Superior temporal gyrus (tissue), 1 donor: ENCODE measurements around the gene SCAPER.

ENCODE experiments used
- DNase-seq: peaks from one replicate; pipeline ENCODE4 v3.0.0-alpha.2; 2016; ENCODE audit errors: extremely low spot score

Gene SCAPER

GRCh38 chr15:76340198-76340802 is 564.8 kb downstream of the SCAPER start:
- DNase-seq: no peak

GRCh38 chr15:76339305-76340197 is 565.6 kb downstream of the SCAPER start:
- DNase-seq: no peak

GRCh38 chr15:76338486-76339304 is 566.4 kb downstream of the SCAPER start:
- no peak for DNase-seq

DNA sequence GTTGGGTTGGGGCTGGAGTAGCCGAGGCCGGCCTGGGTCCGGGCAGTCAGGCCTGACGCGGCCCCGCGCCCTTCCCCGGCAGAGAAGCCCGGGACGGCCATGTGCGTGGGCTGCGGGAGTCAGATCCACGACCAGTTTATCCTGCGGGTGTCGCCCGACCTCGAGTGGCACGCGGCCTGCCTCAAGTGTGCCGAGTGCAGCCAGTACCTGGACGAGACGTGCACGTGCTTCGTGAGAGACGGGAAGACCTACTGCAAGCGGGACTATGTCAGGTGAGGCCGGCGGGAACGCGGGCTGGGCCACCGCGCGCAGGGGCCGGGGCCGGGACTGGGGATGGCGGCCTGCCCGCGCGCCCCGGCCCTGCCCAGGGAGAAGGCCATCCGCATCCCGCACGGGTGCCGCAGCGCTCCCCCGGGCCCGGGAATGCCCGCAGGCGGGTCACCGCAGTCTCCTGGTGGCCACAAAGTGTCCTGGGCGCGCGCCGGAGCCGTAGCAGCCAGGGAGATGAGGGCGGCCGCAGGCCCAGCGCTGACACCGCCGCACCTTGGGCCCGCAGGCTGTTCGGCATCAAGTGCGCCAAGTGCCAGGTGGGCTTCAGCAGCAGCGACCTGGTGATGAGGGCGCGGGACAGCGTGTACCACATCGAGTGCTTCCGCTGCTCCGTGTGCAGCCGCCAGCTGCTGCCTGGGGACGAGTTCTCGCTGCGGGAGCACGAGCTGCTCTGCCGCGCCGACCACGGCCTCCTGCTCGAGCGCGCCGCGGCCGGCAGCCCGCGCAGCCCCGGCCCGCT is 567.2 kb downstream of the SCAPER start:
- DNase-seq: no peak

DNA sequence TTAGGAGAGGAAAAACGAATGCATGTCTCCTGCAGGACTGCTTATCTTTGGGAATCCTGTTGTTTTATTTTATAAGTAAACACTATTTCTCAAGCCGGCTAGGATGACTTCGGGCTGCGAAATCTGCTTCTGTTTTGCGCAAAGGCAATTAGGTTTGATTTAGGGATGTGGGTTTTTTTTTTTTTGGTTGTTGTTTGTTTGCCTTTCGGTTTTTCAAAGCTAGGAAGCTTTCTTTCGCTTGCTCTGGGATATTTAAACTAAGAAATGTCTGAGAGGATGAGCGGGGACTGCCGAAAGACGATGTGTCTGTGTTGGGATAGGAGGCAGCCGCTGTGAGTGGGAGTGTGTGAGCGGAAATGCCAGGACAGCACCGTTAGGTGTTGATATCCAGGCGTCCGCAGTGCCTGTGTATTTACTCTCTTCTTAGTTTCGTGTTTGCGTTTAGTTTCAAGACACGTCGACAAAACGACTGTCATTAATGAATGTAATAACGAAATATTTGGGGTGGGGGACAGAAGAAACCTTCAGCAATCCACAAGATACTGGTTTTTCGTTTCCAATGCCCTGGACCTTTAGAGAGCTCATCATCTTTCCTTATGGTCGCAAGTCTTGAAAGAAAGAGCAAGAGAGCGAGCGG is 568.0 kb downstream of the SCAPER start:
- DNase-seq: no peak

DNA sequence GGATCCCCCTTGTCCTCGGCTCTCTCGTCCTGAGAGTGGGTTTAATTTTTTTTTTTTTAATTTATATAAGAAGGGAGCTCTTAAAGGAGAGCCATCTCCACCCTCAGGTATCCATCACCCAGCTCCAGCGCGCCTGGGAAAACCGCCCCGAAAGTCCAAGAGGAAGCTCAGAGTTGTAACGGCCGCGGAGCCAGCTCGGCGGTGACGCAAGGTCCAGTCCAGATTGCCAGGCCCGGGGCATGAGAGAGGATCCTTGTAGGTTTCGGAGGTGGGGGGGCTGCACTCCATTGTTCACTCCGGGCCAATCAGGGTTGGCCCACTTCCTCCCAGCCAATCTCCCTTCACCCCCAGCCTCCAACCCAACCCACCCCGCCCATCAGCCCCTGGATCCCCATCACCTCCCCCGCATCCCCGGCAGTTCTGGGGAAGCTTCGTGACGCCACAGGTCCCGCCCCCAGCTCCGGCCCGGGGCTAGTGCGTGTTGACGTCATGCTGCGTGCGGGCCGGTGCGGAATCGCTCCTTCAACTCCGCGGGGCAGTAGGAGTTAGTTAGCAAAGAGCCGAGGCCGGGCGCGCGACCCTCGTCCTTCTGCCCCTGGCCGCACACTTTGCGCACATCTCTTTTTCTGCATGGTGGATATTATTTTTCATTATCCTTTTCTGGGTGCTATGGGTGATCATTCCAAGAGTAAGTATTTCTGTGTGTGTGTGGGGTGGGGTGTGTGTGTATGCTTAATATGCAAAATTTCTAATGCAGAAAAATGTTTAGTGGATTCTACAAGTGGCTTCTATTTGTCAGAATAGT is 568.7 kb downstream of the SCAPER start, which contains the start of gene ISL2:
ISL2 (plus strand) TSS at position 520 of the 805 bp plus-strand sequence; CDS start at position 631, 111 bp downstream.
- peak; percentile 59 for DNase-seq

DNA sequence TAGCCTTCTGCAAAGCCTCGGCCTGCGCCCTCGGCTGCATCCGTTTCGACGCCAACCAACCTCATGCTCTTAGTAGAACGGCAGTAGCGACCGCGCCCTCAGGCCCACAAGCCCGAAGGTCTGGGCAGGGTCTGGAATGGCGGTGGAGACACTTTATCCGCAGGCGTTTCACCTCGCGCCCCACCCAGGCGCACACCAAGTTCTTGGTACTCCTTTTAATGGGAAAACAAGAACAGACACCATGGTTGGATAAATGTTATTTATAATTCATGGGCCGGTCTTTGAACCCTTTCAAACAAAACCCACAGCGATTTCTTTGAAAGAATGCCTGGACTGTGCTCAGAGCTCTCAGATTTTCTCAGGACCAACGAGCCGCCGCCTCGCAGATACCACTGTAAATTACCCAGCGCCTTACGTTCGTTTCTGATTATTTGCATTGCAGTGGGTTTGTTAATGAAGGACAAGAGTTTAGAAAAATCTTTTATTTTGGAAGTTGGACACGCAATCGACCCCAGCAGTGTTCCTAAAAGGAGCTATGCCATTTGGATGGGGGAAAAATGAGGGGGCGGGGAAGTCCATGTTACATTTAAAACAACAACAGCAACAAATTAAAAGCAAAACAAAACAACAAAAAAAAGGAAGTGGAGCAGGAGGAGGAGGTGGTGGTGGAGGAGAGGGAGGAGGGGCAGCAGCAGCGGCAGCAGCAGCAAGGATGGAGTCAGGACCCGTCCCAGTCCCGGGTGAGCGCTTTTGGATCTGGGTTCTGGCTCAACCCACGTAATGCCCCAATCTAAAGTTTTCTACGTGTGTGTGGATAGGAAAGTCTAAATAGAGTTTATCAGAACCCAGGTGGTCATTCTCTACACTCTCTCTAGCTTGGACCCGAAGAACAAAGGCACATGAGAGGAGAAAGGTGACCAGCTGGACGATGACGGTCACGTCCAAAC is 569.6 kb downstream of the SCAPER start:
- DNase-seq: no peak

DNA sequence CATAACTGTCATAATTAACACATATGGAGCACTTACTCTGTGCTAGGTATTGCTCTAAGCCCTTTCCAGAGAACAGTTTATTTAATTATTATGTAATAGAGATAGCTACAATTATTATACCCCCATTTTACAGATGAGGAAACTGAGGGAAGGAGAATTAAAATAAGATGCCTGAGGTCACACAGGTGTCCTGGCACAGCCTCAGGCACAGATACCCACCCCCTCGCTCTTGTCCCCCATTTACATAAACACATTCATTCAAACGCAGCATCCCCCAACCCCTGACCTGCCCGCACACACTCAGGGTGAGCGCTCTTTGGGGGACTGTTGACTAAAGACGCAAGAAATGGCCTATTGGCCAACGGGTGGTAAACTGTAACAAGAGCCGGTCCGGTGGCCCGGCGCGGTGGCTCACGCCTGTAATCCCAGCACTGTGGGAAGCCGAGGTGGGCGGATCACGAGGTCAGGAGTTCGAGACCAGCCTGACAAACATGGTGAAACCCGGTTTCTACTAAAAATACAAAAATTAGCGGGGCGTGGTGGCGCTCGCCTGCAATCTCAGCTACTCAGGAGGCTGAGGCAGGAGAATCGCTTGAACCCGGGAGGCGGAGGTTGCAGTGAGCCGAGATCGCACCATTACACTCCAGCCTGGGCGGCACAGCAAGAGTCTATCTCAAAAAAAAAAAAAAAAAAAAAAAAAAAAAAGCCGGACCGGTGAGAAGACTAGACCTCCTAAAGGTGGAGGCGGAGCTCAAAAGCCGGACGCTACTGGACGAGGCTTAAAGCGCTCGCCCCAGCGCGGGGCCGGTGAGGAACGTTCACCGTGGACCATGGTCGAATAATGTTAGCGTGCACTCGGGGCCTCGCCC is 570.5 kb downstream of the SCAPER start:
- DNase-seq: no peak

DNA sequence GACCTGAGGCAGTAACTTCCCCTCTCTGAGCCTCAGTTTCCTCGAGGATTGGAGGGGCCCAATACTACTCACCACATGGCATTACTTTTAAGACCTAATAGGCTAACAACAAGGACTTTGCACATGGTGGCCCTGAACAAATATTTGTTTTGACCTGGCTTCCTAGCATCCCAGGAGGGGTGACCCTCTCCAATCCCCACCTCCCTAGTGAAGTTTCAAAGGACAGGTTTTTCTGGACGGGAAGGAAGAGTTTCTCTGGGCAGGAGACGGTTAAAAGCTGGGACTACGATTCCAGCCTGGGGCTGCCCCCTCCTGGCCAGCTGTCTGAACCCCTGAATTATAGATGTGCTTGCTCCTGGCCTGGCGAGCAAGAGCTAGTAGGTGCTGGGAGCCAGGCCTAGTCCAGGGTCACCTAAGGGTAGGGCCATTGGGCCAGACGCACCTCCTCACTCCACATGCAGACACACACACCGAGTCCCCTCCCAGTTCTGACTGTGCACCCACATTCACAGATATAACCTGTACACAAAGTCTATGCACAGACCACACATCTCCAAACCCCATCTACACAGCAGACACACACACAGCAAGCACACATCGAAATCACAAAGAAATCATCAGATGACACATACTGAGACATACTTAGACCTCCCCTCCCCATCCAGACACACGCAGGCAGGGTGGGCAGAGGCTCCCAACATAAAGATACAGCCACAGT is 571.3 kb downstream of the SCAPER start:
- no peak for DNase-seq

DNA sequence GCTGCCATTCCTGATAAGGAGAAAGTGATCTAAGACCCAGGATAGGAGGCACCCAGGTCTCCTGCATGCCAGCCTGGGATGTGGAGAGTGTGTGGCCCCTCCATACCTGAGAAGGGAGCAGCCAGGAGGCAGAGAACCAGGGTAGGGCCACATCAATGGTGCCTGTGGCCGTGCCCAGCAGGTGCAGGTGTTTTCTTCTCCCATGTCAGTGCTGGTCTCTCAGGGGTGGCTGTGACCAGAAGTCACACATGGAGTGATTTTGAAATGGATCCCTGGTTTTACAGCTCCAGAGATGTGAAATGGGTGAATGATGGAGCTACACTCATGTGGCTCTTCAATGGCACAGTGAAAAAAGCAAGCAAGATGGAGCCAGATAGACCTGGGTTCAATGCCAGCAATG is 571.8 kb downstream of the SCAPER start:
- DNase-seq: no peak

DNA sequence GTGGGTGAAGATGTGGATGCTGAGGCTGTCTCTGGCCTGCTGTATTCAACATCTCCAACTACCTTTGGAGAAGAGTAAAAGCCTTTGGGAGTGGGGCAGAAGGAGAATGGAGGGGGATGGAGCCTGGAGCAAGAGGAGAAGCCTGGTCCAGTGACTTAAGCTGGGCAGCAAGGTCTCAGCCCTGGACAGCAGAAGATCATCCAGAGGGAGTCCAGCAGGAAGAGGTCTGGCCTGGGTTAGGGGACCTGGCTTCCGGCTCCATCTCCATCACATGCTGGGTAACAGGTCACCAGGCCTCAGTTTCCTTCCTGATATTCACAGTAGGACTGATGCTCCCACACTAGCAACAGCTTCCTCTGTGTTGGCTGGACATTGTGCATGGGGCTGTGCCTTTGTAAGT is 572.3 kb downstream of the SCAPER start:
- DNase-seq: no peak

DNA sequence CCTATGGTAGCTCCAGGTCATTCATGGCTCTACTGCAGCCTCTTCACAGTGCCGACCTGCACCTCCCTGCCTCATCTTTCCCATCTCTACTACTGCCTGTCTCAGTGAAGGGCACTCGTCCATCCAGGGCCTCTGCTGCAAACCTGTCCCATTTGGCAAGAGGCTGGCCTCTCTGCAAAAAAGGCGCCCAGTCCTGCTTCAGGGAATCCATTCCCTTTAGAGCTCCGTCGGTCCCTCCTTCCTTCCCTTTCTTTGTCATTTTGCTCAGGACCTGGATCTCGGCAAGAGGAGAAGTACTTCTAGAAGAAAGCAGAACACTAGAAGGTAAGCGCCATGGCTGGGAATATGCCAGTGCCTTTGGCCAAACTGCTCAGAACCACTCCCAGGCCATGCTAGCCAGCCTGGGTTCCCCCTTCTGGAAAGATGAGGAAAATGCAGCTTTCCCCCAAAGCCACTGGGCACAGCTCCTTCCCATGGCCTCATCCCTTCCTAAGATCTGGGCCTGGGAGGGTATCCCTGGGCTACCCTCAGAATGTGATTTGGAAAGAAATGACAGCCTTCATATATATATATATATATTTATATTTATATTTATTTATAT is 575.0 kb downstream of the SCAPER start:
- DNase-seq: peak; percentile 39

GRCh38 chr15:76328958-76329357 is 576.2 kb downstream of the SCAPER start:
- DNase-seq: no peak

DNA sequence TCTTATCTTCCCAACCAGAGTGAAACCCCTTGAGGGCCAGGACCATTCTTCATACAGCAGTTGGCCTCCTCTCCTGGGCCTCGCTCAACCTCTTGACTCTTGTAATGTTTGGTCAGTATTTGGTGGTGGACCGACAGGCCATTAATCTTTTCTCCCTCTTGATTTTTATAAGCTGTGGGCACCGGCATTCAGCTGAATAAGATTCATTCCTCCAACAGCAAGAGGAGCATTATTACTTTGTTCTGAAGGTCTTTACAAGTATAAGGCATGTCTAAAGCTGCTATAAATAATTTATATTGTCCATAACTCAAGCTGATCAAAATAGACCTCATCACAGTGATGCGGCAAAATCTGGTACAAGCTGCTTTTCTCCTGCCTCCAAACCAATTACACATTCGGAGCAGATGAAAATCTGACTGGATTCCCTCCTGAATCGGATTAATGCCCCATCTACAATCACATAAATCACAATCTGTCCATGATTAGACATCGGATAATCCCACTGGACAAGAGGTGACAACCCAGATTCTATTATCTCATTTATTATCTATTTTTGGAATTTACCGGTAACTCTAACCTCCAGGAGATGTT is 576.9 kb downstream of the SCAPER start:
- DNase-seq: no peak

DNA sequence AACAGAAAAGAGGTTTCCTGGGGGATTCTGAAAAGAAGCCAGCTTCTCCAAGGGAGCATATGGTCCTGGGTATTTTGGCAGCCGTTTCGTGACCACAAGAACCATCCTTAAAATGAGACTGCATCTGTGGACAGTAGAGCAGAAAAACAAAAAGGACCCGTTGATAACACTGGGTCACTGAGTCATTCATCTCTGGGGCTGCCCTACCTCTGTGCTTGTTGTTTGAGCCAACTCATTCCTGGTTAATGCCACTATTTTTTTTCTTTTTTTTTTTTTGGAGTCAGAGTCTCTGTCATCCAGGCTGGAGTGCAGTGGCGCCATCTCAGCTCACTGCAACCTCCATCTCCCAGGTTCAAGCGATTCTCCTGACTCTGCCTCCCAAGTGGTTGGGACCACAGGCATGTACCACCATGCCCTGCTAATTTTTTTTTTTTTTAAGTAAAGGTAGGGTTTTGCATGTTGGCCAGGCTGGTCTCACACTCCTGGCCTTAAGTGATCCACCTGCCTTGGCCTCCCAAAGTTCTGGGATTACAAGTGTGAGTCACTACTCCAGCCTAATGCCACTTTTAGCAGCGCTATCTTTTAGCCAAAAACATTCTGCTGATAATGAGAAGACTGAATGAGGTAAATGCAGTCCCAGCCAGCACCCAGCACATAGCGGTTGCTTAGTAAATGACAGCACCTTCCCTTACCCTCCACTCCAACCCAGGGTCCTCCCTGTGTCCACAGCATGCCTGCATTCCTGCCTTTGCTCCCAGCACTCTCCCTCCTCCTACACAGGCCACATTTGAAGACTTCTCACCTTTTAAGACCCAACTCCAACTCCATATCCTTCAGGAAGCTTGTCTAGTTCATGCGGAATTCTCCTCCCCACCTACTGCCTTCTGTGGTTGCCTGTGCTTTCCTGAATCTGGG is 577.7 kb downstream of the SCAPER start:
- DNase-seq: no peak
